Effector memory CD4-positive, alpha-beta T cell (primary cell): ENCODE data around the gene HLA-E.
"Not testable (repeated sequence)": the region's sequence is repeated elsewhere in the genome, so short reads cannot be mapped to it uniquely, and the experiment has no call there.

ENCODE experiments used
- DNase-seq, 3 donors: peaks; one replicate each; pipeline ENCODE4 v3.0.0-alpha.2; 2020
- H3K27ac ChIP-seq: 2 replicates; pipeline ENCODE4 v1.7.0; 2013; ENCODE audit warnings: mild to moderate bottlenecking, low read length, moderate library complexity; ENCODE audit not compliant: insufficient read depth, poor library complexity, severe bottlenecking
- H3K27me3 ChIP-seq: replicated peaks from 2 replicates; pipeline ENCODE4 v1.7.0; 2013; ENCODE audit warnings: mild to moderate bottlenecking, low read length; ENCODE audit not compliant: insufficient read depth, control insufficient read depth, poor library complexity, severe bottlenecking
- H3K36me3 ChIP-seq: 2 replicates; pipeline ENCODE4 v1.7.0; 2013; ENCODE audit warnings: mild to moderate bottlenecking, low read length, moderate library complexity; ENCODE audit not compliant: control insufficient read depth, insufficient read depth
- H3K4me1 ChIP-seq: 2 replicates; pipeline ENCODE4 v1.7.0; 2013; ENCODE audit warnings: low read length, mild to moderate bottlenecking; ENCODE audit not compliant: control insufficient read depth, insufficient read depth, poor library complexity, severe bottlenecking
- H3K4me3 ChIP-seq: 2 replicates; pipeline ENCODE4 v1.7.0; 2013; ENCODE audit warnings: low read length, low read depth, mild to moderate bottlenecking; ENCODE audit not compliant: insufficient read depth, poor library complexity, severe bottlenecking
- H3K9me3 ChIP-seq: 2 replicates; pipeline ENCODE4 v1.7.0; 2013; ENCODE audit warnings: mild to moderate bottlenecking, low read length, moderate library complexity; ENCODE audit not compliant: control insufficient read depth

Gene HLA-E

DNA sequence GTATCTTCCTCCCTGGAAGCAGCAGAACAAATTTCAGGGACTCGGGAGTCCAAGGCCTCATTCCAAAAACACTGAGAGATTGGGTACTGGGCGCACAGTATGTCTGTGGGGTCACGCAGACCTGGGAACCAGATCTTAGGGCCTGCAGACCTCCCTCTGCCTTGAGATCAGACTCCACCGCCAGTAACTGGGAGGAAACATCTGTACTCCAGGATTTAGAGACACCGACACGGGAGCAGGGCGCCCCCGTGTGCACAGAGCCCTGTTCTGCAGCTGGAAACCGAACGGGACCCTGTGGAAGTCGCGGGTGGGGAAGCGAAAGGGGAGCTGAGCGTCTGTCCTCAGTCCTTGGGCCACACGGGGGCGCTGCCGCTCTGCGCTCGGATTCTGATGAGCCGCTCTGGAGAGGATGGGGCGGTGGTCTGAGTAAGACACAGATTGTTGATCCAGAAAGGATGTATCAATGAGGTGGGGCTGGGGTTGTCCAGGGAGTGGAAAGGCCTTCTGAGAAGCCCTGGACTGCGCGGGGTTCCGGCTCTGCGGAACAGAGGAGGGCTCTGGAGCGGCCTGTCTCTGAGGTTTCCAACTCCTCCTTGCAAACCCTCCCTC, 35.7 kb upstream of the HLA-E start:
- peak overlapping the region; percentile 16 for H3K4me3 ChIP-seq

DNA sequence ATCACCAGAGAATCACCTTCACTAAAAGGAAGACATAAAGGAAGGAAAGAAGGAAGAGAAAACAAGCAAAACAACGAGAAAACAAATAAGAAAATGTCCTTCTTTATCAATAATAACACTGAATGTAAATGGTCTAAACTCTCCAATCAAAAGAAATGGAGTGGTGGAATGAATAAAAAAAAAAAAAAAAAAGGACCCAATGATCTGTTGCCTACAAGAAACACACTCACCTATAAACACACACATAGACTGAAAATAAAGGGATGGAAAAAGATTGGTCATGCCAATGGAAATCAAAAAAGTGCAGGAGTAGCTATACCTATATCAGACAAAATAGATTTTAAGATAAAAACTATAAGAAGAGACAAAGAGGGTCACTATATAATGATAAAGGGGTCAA, 30.2 kb upstream of the HLA-E start:
- DNase-seq, result no peak
- H3K4me3 ChIP-seq, result no peak overlapping the region
- no peaks in the 10 kb centered on the region for H3K9me3 ChIP-seq
- H3K4me1 ChIP-seq, result peaks cover 17% of the 10 kb centered on the region
- peaks cover 43% of the 10 kb centered on the region for H3K27me3 ChIP-seq
- no peaks in the 10 kb centered on the region for H3K36me3 ChIP-seq
- H3K27ac ChIP-seq, result no peak overlapping the region

More for the DNA sequence above, 35.7 kb upstream of the HLA-E start:
- Histone ChIP-seq H3K4me1 (peaks cover 35% of the 10 kb centered on the region), H3K9me3 (no peaks in the 10 kb centered on the region), H3K27me3 (peaks cover 50% of the 10 kb centered on the region), H3K36me3 (no peaks in the 10 kb centered on the region), H3K27ac (no peak overlapping the region)
- DNase-seq, result peak; percentile 69 to 78 (median 69)

DNA sequence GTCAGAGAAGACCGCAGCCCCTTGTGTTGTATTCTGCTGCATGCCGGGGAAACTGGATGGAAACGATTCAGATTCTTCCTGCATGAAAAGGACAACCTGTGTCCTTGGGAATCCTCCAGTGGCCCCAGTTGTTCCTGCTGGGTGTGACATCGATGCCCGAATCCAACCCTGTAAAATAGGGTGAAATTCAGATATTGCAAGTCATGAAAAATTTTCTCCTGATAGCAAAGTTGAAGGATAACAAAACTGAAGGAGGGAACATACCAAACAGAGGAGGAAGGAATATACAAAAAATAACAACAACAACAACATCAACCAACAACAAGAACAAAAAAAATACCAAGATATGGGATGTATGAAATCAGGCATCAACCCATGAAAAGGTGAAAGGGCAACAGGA, 28.3 kb upstream of the HLA-E start:
- DNase-seq, result no peak
- H3K27ac ChIP-seq, result no peak overlapping the region
- no peak overlapping the region for H3K4me3 ChIP-seq
- H3K27me3 ChIP-seq, result peaks cover 44% of the 10 kb centered on the region
- no peaks in the 10 kb centered on the region for H3K9me3 ChIP-seq
- H3K36me3 ChIP-seq, result no peaks in the 10 kb centered on the region
- peaks cover 28% of the 10 kb centered on the region for H3K4me1 ChIP-seq

DNA sequence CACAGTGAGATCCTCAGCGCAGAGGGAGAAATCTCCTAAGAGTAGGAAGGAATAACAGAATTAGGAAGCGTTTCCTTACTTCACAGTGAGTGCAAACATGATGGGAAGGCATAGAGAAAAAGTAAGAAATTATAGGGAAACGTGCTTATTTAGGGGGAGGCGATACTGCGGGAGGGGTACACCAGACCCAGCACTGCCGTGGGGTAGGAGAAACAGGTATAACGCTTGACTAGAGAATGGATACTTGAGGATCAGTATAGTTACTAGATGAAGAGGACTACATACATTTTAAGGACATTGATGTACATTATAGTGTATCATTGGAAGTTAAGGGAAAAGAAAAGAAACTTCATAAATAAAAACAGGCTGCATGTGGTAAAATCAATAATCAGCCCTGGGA, 26.8 kb upstream of the HLA-E start:
- DNase-seq, result no peak
- H3K9me3 ChIP-seq, result no peaks in the 10 kb centered on the region
- peaks cover 33% of the 10 kb centered on the region for H3K4me1 ChIP-seq
- H3K27me3 ChIP-seq, result peaks cover 43% of the 10 kb centered on the region
- H3K27ac ChIP-seq, result no peak overlapping the region
- no peaks in the 10 kb centered on the region for H3K36me3 ChIP-seq
- H3K4me3 ChIP-seq, result no peak overlapping the region

DNA sequence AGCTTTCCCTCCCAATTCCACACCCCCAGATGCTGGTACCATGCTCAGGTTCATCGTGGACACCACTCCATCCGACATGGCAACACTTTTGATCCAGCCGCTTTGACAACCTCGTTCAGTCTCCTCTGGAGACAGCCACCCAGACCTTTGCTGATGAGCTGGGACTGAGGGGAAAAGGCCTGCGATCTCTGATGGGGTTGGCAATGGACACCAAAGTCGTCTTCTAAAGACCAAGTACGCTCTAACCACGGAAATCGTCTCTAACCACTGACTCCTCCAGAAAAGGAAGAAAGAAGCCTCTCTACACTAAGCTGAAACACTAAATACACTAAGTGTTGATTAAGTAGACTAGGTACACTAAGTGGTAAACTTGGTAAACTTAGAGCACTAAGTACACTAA, 26.1 kb upstream of the HLA-E start:
- Histone ChIP-seq H3K4me3 (peak overlapping the region; percentile 1), H3K9me3 (no peaks in the 10 kb centered on the region), H3K27me3 (peaks cover 44% of the 10 kb centered on the region), H3K4me1 (peaks cover 33% of the 10 kb centered on the region), H3K36me3 (no peaks in the 10 kb centered on the region), H3K27ac (no peak overlapping the region)
- DNase-seq, result no peak

DNA sequence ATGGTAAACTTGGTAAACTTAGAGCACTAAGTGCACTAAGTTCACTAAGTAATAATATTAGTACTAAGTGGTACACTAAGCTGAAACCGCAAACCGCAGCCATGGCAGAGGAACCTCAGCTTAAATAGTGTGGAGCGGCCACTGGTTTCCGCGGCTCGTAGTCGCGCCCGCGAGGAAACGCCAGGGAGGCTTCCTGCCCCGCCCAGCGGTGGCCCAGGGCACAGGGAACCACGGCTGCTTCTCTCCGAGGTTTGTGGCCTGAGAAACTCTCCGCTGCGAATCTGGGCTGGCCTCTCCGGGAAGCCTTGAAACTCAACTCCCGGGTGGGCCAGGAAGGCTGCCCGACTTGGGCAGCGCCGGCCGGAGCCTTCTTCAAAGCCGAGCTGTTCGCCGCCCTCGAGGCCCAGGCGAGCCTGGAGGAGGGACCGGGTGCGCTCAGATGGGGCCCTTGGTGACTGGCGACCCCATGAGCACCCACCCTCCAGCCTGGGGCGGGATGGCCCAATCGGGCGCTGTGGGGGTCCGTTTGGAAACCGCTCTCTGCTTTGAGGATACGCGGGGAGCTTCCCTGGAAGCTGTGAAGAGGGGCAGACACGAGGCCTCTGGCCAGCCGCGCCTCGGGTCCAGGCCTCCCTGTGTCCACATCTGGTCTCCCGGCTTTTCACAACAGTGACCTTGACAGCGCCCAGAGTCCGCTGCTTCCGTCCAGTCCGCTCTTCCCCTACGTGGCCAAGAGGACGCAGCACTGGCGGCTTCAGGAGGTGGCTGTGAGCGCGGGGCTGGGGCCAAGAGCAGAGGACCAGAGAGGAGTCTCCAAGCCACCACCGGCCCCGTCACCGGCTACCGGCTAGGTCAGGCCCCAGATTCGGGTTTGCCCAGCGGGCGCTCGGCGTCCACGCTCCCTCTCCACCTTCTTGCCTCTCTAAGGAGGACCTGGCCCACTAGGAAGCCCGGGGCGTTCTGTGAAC, 25.4 kb upstream of the HLA-E start:
- Histone ChIP-seq H3K27ac (no peak overlapping the region), H3K36me3 (no peaks in the 10 kb centered on the region), H3K9me3 (no peaks in the 10 kb centered on the region), H3K4me3 (peak overlapping the region; percentile 1), H3K27me3 (peaks cover 48% of the 10 kb centered on the region), H3K4me1 (peaks cover 33% of the 10 kb centered on the region)
- DNase-seq, result peak; percentile 61 to 73 (median 72)

DNA sequence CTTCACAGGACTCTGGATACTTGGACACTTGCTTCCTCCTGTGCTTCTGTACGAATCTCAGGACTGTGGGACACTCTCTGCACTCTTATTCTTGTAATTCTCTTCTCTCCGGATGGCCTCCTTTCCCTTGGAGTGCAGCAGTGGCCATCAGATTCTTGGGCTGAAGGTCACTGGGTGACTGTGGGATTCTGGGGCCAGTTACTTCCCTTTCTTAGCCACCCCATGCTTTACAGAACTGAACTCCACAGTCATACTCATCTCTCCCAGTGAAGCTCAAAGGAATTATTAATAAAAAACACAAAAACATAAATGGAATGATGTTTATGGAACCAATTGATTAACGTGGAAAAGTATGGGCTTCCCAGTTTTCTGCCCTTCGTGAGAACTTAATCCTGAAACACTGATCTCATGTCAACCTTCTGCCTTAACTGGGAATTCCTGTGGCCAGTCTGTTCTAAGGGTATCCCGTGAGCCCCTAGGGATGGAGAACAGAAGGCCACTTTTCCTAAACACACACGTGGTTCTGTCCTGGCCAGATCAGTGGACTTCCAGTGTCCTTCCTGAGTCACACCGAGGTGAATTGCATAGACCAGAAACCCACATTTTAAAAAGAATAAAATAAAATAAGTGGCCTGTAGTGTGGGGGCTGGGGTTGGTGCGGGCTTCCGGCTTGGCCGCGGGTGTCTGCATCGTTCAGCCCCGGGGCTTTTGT, 23.6 kb upstream of the HLA-E start:
- Histone ChIP-seq H3K27me3 (peaks cover 63% of the 10 kb centered on the region), H3K9me3 (no peaks in the 10 kb centered on the region), H3K36me3 (no peaks in the 10 kb centered on the region), H3K4me1 (peaks cover 33% of the 10 kb centered on the region), H3K27ac (no peak overlapping the region), H3K4me3 (peak overlapping the region; percentile 45)
- DNase-seq, result no peak

DNA sequence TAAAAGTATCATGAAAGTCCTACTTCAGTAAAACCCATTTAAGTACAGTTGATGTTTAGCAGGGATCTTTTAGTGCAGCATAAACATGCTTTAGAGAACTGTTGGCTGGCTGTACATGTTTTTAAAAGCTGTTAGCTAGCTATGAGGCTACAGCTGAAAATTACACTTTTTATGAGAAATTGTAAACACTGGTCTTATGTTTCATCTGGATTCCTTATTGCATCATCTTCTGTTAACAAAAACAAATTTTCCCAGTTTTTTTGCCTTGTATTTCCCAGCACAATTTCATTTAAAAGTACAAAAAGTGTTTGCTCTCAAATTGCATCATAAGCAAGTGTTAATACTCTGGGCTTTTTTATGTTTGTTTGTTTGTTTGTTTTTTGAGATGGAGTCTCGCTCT, 18.3 kb upstream of the HLA-E start:
- Histone ChIP-seq H3K36me3 (no peaks in the 10 kb centered on the region), H3K4me1 (peaks cover 6% of the 10 kb centered on the region), H3K27ac (no peak overlapping the region), H3K4me3 (no peak overlapping the region), H3K27me3 (peaks cover 37% of the 10 kb centered on the region), H3K9me3 (no peaks in the 10 kb centered on the region)
- DNase-seq, result no peak

DNA sequence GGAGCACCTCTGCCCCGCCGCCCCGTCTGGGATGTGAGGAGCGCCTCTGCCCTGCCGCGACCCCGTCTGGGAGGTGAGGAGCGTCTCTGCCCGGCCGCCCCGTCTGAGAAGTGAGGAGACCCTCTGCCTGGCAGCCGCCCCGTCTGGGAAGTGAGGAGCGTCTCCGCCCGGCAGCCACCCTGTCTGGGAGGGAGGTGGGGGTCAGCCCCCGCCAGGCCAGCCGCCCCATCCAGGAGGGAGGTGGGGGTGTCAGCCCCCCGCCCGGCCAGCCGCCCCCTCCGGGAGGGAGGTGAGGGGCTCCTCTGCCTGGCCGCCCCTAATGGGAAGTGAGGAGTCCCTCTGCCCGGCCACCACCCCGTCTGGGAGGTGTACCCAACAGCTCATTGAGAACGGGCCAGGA, 14.2 kb upstream of the HLA-E start:
- H3K4me1 ChIP-seq, DNase-seq, H3K4me3 ChIP-seq, H3K27me3 ChIP-seq, H3K36me3 ChIP-seq, H3K9me3 ChIP-seq, H3K27ac ChIP-seq: not testable (repeated sequence)
